ENCODE measurements around the gene ASIC4.

DNA sequence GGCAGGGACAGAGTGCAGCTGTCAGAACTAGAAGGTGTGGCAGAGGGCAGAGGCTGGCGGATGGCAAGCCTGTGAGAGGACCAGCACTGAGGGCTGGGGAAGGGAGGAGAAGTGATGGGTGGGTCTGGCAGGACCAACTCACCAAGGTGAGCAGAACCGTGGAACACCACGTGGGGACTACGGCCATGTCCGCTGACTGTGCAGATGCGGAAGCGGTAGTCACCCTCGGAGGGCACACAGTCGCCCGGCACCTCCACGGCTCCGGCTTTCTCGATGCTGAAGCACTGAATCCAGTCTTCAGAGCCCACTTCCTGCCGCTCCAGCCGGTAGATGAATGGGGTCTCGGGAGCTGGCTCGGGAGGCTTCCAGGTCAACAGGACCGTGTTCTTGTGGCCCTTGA is 52.8 kb downstream of the ASIC4 start:
- TF ChIP-seq, protein P1, sequence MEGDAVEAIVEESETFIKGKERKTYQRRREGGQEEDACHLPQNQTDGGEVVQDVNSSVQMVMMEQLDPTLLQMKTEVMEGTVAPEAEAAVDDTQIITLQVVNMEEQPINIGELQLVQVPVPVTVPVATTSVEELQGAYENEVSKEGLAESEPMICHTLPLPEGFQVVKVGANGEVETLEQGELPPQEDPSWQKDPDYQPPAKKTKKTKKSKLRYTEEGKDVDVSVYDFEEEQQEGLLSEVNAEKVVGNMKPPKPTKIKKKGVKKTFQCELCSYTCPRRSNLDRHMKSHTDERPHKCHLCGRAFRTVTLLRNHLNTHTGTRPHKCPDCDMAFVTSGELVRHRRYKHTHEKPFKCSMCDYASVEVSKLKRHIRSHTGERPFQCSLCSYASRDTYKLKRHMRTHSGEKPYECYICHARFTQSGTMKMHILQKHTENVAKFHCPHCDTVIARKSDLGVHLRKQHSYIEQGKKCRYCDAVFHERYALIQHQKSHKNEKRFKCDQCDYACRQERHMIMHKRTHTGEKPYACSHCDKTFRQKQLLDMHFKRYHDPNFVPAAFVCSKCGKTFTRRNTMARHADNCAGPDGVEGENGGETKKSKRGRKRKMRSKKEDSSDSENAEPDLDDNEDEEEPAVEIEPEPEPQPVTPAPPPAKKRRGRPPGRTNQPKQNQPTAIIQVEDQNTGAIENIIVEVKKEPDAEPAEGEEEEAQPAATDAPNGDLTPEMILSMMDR (IDR thresholded peaks at IDR 0.05 in 2 of 3, conservative IDR thresholded peaks at IDR 0.05 in 1 of 3; ENCODE audit: borderline replicate concordance in 1 of 3, insufficient read depth in 1 of 3, low read depth in 2 of 3, low read length in 2 of 3), result no peak
- no peak for TF ChIP-seq TCF7L2 (IDR thresholded peaks at IDR 0.05; ENCODE audit: borderline replicate concordance, extremely low read depth, insufficient read depth, insufficient read length)
- TF ChIP-seq YY1 (IDR thresholded peaks at IDR 0.05; ENCODE audit: extremely low read depth, insufficient replicate concordance, low read depth, low read length), result no peak
- TF ChIP-seq EZH2 (IDR thresholded peaks at IDR 0.05), result no peak
- no peak for TF ChIP-seq FOSL1 (IDR thresholded peaks at IDR 0.05; ENCODE audit: low read depth)
- TF ChIP-seq POLR2A (IDR thresholded peaks at IDR 0.05; ENCODE audit: borderline replicate concordance, extremely low read depth, insufficient read depth, insufficient read length), result no peak
- no peak for TF ChIP-seq SP1 (IDR thresholded peaks at IDR 0.05; ENCODE audit: low read depth)
- TF ChIP-seq POLR2AphosphoS5 (IDR thresholded peaks at IDR 0.05; ENCODE audit: low read depth, low read length), result no peak
- no peak for TF ChIP-seq SIN3A (IDR thresholded peaks at IDR 0.05; ENCODE audit: low read depth)
- TF ChIP-seq, protein P2, sequence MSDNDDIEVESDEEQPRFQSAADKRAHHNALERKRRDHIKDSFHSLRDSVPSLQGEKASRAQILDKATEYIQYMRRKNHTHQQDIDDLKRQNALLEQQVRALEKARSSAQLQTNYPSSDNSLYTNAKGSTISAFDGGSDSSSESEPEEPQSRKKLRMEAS (IDR thresholded peaks at IDR 0.05), result no peak
